Right atrium auricular region (tissue), 2 donors: ENCODE results near the gene PCDHA8. TPM values are rescaled to one million over a fixed set of nuclear protein-coding genes. Genes with fewer than 3 reads are reported as not detected.
A peak's percentile ranks its signal among the peaks of the same experiment; 100 is the strongest.
"Not testable (repeated sequence)": the region's sequence is repeated elsewhere in the genome, so short reads cannot be mapped to it uniquely, and the experiment has no call there.

Experiments
- DNase-seq: peaks from one replicate; pipeline ENCODE4 v3.0.0-alpha.2; 2019; ENCODE audit warnings: low spot score
- H3K27ac ChIP-seq, 2 donors: fragments of 200-600 bp; sonication (generic); 1 replicate in 1 of 2; 2 replicates in 1 of 2; pipeline ENCODE4 v1.5.1; 2016 to 2019
- H3K27me3 ChIP-seq, 2 donors: fragments of 200-600 bp; sonication (generic); one replicate each; pipeline versions ENCODE4 v1.5.1 to v1.6.0; 2017 to 2019
- H3K36me3 ChIP-seq: fragments of 200-600 bp; sonication (generic); one replicate; pipeline ENCODE4 v1.5.1; 2016
- H3K4me1 ChIP-seq, 2 donors: fragments of 200-600 bp; sonication (generic); one replicate each; pipeline versions ENCODE4 v1.5.1 to v1.6.0; 2017 to 2019
- H3K4me3 ChIP-seq, 2 donors: fragments of 200-600 bp; sonication (generic); 1 replicate in 1 of 2; 2 replicates in 1 of 2; pipeline ENCODE4 v1.5.1; 2017 to 2019; ENCODE audit warnings: mild to moderate bottlenecking in 1 of 2, moderate library complexity in 1 of 2
- H3K9me3 ChIP-seq, 2 donors: fragments of 200-600 bp; sonication (generic); one replicate each; pipeline ENCODE4 v1.5.1; 2019
- total RNA-seq, 2 donors: library from RNA; depleted of rRNA; stranded (reverse); fragments of >200 nt; gene quantifications; one replicate each; pipeline ENCODE4 v1.1.0, GENCODE V29; 2016
- TF ChIP-seq, protein P1 (sequence below), 2 donors: fragments of 200-600 bp; sonication (generic); IDR thresholded peaks; one replicate each; pipeline ENCODE4 v1.5.1; 2019; ENCODE audit warnings: antibody characterized with exemption in 2 of 2

Gene PCDHA8
- total RNA-seq, 2 donors from 2014 or later = not detected

DNA sequence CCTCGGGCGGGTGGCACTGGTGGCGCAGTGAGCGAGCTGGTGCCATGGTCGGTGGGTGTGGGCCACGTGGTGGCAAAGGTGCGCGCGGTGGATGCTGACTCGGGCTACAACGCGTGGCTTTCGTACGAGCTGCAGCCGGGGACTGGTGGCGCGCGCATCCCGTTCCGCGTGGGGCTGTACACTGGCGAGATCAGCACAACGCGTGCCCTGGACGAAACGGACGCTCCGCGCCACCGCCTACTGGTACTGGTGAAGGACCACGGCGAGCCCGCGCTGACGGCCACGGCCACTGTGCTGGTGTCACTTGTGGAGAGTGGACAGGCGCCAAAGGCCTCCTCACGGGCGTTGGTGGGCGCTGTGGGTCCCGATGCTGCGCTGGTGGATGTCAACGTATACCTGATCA lies 32.1 kb upstream of the PCDHA8 start:
- Histone ChIP-seq H3K27ac (no peak overlapping the region), H3K9me3 (peaks cover 0 to 27% of the 10 kb centered on the region in 2 donors), H3K36me3 (no peaks in the 10 kb centered on the region), H3K27me3 (no peaks in the 10 kb centered on the region), H3K4me1 (no peaks in the 10 kb centered on the region), H3K4me3 (no peak overlapping the region)
- TF ChIP-seq, protein P1, sequence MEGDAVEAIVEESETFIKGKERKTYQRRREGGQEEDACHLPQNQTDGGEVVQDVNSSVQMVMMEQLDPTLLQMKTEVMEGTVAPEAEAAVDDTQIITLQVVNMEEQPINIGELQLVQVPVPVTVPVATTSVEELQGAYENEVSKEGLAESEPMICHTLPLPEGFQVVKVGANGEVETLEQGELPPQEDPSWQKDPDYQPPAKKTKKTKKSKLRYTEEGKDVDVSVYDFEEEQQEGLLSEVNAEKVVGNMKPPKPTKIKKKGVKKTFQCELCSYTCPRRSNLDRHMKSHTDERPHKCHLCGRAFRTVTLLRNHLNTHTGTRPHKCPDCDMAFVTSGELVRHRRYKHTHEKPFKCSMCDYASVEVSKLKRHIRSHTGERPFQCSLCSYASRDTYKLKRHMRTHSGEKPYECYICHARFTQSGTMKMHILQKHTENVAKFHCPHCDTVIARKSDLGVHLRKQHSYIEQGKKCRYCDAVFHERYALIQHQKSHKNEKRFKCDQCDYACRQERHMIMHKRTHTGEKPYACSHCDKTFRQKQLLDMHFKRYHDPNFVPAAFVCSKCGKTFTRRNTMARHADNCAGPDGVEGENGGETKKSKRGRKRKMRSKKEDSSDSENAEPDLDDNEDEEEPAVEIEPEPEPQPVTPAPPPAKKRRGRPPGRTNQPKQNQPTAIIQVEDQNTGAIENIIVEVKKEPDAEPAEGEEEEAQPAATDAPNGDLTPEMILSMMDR (IDR thresholded peaks at IDR 0.05) = no peak
- no peak for DNase-seq

DNA sequence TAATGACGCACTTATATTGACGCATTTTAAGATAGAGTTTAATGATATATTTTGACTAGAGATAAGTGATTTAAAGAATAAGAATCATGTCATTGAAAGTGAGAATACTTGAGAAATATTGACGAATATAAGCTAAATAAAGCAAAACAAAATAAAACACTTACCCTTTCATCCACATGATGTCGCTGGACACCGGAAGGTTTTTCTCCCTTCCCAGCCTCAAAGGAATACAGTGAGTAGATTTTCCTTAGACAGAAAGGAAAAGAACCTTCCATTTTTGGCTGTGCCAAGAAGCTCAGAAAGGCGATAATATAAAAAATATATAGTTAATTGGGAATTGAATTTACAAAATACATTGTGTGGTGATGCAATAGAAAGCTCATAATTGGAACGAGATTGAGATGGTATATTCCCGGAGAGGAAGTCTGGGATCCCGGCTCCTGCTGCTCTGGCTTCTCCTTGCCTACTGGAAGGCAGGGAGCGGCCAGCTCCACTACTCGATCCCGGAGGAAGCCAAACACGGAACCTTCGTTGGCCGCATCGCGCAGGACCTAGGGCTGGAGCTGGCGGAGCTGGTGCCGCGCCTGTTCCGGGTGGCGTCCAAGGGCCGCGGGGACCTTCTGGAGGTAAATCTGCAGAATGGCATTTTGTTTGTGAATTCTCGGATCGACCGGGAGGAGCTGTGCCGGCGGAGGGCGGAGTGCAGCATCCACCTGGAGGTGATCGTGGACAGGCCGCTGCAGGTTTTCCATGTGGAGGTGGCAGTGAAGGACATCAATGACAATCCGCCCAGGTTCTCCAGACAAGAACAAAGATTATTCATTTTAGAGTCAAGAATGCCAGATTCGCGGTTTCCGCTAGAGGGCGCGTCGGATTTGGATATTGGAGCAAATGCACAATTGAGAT lies 19.4 kb upstream of the PCDHA8 start, which contains the start of gene PCDHA5:
TSS of gene PCDHA5 (plus strand) at position 239 of the 906 bp plus-strand sequence.
- H3K9me3 ChIP-seq = peaks cover 0 to 37% of the 10 kb centered on the region in 2 donors
- no peaks in the 10 kb centered on the region for H3K4me1 ChIP-seq
- DNase-seq = no peak
- peak within 1 kb of the TSS in 1 of 2 donors; percentile 17 for H3K4me3 ChIP-seq
- H3K36me3 ChIP-seq = no peaks in the 10 kb centered on the region
- TF ChIP-seq, protein P1 (IDR thresholded peaks at IDR 0.05) = peak in 1 of 2 donors; percentile 52
- H3K27me3 ChIP-seq = no peaks in the 10 kb centered on the region
- no peak within 1 kb of the TSS for H3K27ac ChIP-seq

DNA sequence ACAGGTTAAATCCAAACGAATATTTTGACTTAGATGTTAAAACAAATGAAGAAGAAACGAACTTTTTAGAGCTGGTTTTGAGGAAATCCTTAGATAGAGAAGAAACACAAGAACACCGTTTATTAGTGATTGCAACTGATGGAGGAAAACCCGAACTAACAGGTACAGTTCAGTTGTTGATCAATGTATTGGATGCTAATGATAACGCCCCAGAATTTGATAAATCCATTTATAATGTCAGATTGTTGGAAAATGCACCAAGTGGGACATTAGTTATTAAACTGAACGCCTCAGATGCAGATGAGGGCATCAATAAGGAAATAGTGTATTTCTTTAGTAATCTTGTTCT lies 18.7 kb upstream of the PCDHA8 start:
- Histone ChIP-seq H3K4me3 (no peak overlapping the region), H3K36me3 (no peaks in the 10 kb centered on the region), H3K27ac (no peak overlapping the region), H3K27me3 (no peaks in the 10 kb centered on the region), H3K4me1 (no peaks in the 10 kb centered on the region), H3K9me3 (peaks cover 0 to 36% of the 10 kb centered on the region in 2 donors)
- DNase-seq = no peak
- TF ChIP-seq, protein P1 (IDR thresholded peaks at IDR 0.05) = no peak

DNA sequence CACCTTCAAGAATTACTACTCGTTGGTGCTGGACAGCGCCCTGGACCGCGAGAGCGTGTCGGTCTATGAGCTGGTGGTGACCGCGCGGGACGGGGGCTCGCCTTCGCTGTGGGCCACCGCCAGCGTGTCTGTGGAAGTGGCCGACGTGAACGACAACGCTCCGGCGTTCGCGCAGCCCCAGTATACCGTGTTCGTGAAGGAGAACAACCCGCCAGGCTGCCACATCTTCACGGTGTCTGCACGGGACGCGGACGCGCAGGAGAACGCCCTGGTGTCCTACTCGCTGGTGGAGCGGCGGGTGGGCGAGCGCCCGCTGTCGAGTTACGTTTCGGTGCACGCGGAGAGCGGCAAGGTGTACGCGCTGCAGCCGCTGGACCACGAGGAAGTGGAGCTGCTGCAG lies 18.0 kb upstream of the PCDHA8 start:
- H3K9me3 ChIP-seq = peaks cover 0 to 42% of the 10 kb centered on the region in 2 donors
- not testable (repeated sequence) for H3K4me3 ChIP-seq, H3K36me3 ChIP-seq, DNase-seq, H3K4me1 ChIP-seq, H3K27ac ChIP-seq, H3K27me3 ChIP-seq

DNA sequence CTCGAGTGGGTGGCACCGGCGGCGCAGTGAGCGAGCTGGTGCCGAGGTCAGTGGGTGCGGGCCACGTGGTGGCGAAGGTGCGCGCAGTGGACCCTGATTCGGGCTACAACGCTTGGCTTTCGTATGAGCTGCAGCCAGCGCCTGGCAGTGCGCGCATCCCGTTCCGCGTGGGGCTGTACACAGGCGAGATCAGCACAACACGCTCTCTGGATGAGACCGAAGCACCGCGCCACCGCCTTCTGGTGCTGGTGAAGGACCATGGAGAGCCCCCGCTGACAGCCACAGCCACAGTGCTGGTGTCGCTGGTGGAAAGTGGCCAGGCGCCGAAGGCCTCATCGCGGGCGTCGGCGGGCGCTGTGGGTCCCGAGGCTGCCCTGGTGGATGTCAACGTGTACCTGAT lies 17.5 kb upstream of the PCDHA8 start:
- H3K4me3 ChIP-seq = no peak overlapping the region
- no peaks in the 10 kb centered on the region for H3K4me1 ChIP-seq
- no peak for DNase-seq
- no peak overlapping the region for H3K27ac ChIP-seq
- no peaks in the 10 kb centered on the region for H3K27me3 ChIP-seq
- H3K9me3 ChIP-seq = peaks cover 0 to 47% of the 10 kb centered on the region in 2 donors
- TF ChIP-seq, protein P1 (IDR thresholded peaks at IDR 0.05) = no peak
- no peaks in the 10 kb centered on the region for H3K36me3 ChIP-seq

DNA sequence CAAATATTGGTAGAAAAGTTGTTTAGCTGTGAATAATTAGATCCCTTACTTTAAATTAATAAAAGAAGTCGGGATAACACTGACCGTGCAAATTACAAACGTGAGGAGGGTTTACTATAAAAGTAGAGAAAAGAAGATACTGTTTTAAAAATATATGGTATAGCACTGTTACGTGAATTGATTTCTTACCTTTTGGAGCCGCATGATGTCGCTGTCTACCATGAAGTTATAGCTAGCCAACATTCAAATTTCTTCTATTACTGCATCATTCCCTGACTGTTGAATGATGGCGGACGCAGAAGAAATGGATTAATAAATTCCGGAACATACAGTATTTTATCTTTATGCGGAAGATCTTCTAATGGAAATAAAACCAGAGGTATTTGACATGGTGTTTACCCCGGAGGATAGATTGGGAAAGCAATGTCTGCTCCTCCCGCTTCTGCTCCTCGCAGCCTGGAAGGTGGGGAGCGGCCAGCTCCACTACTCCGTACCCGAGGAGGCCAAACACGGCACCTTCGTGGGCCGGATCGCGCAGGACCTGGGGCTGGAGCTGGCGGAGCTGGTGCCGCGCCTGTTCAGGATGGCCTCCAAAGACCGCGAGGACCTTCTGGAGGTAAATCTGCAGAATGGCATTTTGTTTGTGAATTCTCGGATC lies 13.2 kb upstream of the PCDHA8 start, which contains the start of gene PCDHA6:
TSS of gene PCDHA6 (plus strand) at position 257 of the 658 bp plus-strand sequence. CDS start at position 389, 132 bp downstream.
- no peaks in the 10 kb centered on the region for H3K4me1 ChIP-seq
- TF ChIP-seq, protein P1 (IDR thresholded peaks at IDR 0.05) = no peak
- DNase-seq = no peak
- peaks cover 0 to 3% of the 10 kb centered on the region in 2 donors for H3K27me3 ChIP-seq
- no peaks in the 10 kb centered on the region for H3K36me3 ChIP-seq
- no peak within 1 kb of the TSS for H3K27ac ChIP-seq
- H3K9me3 ChIP-seq = peaks cover 0 to 55% of the 10 kb centered on the region in 2 donors
- peak within 1 kb of the TSS in 1 of 2 donors; percentile 36 for H3K4me3 ChIP-seq
